DOHH2 (cell line): Measurements from ENCODE around the gene LCN15.
A peak's percentile ranks its signal among the peaks of the same experiment; 100 is the strongest.
"Not testable (repeated sequence)": the region's sequence is repeated elsewhere in the genome, so short reads cannot be mapped to it uniquely, and the experiment has no call there.

Experiments used
- H3F3A ChIP-seq: fragments of 200-600 bp; sonication (generic), shearing (Covaris generic); 2 replicates; pipeline ENCODE4 v1.6.0; 2016; ENCODE audit warnings: antibody characterized with exemption, mild to moderate bottlenecking; ENCODE audit not compliant: control insufficient read depth, insufficient read depth
- H3K27ac ChIP-seq: fragments of 200-600 bp; sonication (generic); 2 replicates; pipeline ENCODE4 v1.5.1; 2014; ENCODE audit warnings: low read depth, mild to moderate bottlenecking, low read length, moderate library complexity
- H3K27me3 ChIP-seq: fragments of 200-600 bp; sonication (generic); 2 replicates; pipeline ENCODE4 v1.6.1; 2014; ENCODE audit warnings: mild to moderate bottlenecking, low read length, mixed read lengths; ENCODE audit not compliant: control insufficient read depth
- H3K36me3 ChIP-seq: fragments of 200-600 bp; sonication (generic); 2 replicates; pipeline ENCODE4 v1.6.1; 2014; ENCODE audit warnings: mild to moderate bottlenecking, low read length, moderate library complexity, mixed read lengths; ENCODE audit not compliant: control insufficient read depth
- H3K4me1 ChIP-seq: fragments of 200-600 bp; sonication (generic); 2 replicates; pipeline ENCODE4 v1.6.1; 2014; ENCODE audit warnings: mild to moderate bottlenecking, low read length, mixed read lengths; ENCODE audit not compliant: control insufficient read depth
- H3K4me2 ChIP-seq: fragments of 200-600 bp; sonication (generic); 2 replicates; pipeline ENCODE4 v1.6.0; 2014; ENCODE audit warnings: mild to moderate bottlenecking, low read length, moderate library complexity
- H3K4me3 ChIP-seq: fragments of 200-600 bp; sonication (generic); 2 replicates; pipeline ENCODE4 v1.5.1; 2014; ENCODE audit warnings: mild to moderate bottlenecking, low read length, mixed read lengths
- H3K79me2 ChIP-seq: fragments of 200-600 bp; sonication (generic); 2 replicates; pipeline ENCODE4 v1.6.1; 2014; ENCODE audit warnings: mild to moderate bottlenecking, low read length, mixed read lengths; ENCODE audit not compliant: control insufficient read depth
- H3K9me2 ChIP-seq: fragments of 200-600 bp; sonication (generic); replicated peaks from 2 replicates; pipeline ENCODE4 v1.6.1; 2014; ENCODE audit warnings: mild to moderate bottlenecking, low read length, mixed read lengths; ENCODE audit not compliant: control insufficient read depth
- H3K9me3 ChIP-seq: fragments of 200-600 bp; sonication (generic); 2 replicates; pipeline ENCODE4 v1.6.1; 2014; ENCODE audit warnings: antibody characterized with exemption, low read length, mixed read lengths; ENCODE audit not compliant: control insufficient read depth, insufficient read depth
- H4K20me1 ChIP-seq: fragments of 200-600 bp; sonication (generic); 2 replicates; pipeline ENCODE4 v1.6.0; 2014; ENCODE audit warnings: low read depth, mild to moderate bottlenecking, antibody characterized with exemption, low read length, moderate library complexity; ENCODE audit not compliant: control insufficient read depth, insufficient read depth
- EZH2phosphoT487 ChIP-seq: fragments of 200-600 bp; sonication (generic); IDR thresholded peaks from 2 replicates; pipeline ENCODE4 v1.6.1; 2017; ENCODE audit warnings: borderline replicate concordance, mild to moderate bottlenecking, antibody characterized with exemption, low read length, moderate library complexity, mixed read lengths
- TF ChIP-seq, protein P1 (sequence below): fragments of 200-600 bp; sonication (generic); IDR thresholded peaks from one replicate; pipeline ENCODE4 v1.5.1; 2014; ENCODE audit warnings: antibody characterized with exemption, mild to moderate bottlenecking, low read depth, low read length; ENCODE audit not compliant: poor library complexity, severe bottlenecking

The LCN15 gene

GRCh38 chr9:136711751-136712689 lies 52.3 kb downstream of the LCN15 start, which contains the start of gene DIPK1B:
Gene DIPK1B (plus strand): TSS chr9:136712572. CDS start chr9:136712666, 94 bp downstream.
- no peaks in the 10 kb centered on the region for H3K36me3 ChIP-seq
- no peak within 1 kb of the TSS for H3K27ac ChIP-seq
- H3K4me1 ChIP-seq = peaks cover 29% of the 10 kb centered on the region
- peak within 1 kb of the TSS; percentile 58 for H3K4me2 ChIP-seq
- TF ChIP-seq, protein P1, sequence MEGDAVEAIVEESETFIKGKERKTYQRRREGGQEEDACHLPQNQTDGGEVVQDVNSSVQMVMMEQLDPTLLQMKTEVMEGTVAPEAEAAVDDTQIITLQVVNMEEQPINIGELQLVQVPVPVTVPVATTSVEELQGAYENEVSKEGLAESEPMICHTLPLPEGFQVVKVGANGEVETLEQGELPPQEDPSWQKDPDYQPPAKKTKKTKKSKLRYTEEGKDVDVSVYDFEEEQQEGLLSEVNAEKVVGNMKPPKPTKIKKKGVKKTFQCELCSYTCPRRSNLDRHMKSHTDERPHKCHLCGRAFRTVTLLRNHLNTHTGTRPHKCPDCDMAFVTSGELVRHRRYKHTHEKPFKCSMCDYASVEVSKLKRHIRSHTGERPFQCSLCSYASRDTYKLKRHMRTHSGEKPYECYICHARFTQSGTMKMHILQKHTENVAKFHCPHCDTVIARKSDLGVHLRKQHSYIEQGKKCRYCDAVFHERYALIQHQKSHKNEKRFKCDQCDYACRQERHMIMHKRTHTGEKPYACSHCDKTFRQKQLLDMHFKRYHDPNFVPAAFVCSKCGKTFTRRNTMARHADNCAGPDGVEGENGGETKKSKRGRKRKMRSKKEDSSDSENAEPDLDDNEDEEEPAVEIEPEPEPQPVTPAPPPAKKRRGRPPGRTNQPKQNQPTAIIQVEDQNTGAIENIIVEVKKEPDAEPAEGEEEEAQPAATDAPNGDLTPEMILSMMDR = no peak
- TF ChIP-seq EZH2phosphoT487 = no peak; the same call in 1 of the 2 replicates
- H3K9me3 ChIP-seq = no peaks in the 10 kb centered on the region
- H3K27me3 ChIP-seq = peaks cover 27% of the 10 kb centered on the region
- H3K4me3 ChIP-seq = peak within 1 kb of the TSS; percentile 66
- H4K20me1 ChIP-seq = no peaks in the 10 kb centered on the region
- H3K9me2 ChIP-seq = no peaks in the 10 kb centered on the region
- H3F3A ChIP-seq = 0 out of 2 replicates have a peak, but pooled peaks cover 3% of the 10 kb centered on the region
- H3K79me2 ChIP-seq = no peaks in the 10 kb centered on the region

- H3K27ac ChIP-seq, H3K9me3 ChIP-seq, H3K36me3 ChIP-seq, H3K79me2 ChIP-seq, H4K20me1 ChIP-seq, H3F3A ChIP-seq, H3K9me2 ChIP-seq, H3K4me2 ChIP-seq, H3K4me3 ChIP-seq: not testable (repeated sequence)
- peaks cover 29% of the 10 kb centered on the region for H3K4me1 ChIP-seq
- peaks cover 30% of the 10 kb centered on the region for H3K27me3 ChIP-seq
Observed at GRCh38 chr9:136711219-136711648, 53.1 kb downstream of the LCN15 start.

DNA sequence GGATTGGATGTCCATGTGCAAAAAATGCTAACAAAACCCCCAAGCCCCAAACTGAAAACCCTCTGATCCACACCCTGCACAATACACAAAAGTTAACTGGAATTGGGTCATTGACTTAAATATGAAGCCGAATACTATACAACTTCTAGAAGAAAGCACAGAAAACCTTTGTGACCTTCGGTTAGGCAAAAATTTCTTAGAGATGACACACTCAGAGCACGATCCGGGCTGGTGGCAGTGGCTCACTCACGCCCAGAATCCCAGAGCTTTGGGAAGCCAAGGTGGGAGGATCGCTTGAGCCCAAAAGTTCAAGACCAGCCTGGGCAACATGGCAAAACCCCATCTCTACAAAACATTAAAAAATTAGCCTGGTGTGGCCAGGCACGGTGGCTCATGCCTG lies 53.8 kb downstream of the LCN15 start:
- TF ChIP-seq EZH2phosphoT487 = no peak
- TF ChIP-seq, protein P1 = no peak
- Histone ChIP-seq H3K4me2 (no peak overlapping the region), H3K27ac (no peak overlapping the region), H3K27me3 (peaks cover 36% of the 10 kb centered on the region), H3K4me1 (peaks cover 29% of the 10 kb centered on the region), H3K9me2 (no peaks in the 10 kb centered on the region), H3K4me3 (no peak overlapping the region), H4K20me1 (no peaks in the 10 kb centered on the region), H3K36me3 (no peaks in the 10 kb centered on the region), H3F3A (0 out of 2 replicates have a peak, but pooled peaks cover 3% of the 10 kb centered on the region), H3K79me2 (no peaks in the 10 kb centered on the region), H3K9me3 (no peaks in the 10 kb centered on the region)
